GM19372 (cell line): Measurements from ENCODE around the gene AREL1.

Experiments
- ATAC-seq: cut with Tn5 transposase; IDR thresholded peaks from one replicate; pipeline ENCODE4 v1.9.1; 2021; ENCODE audit warnings: mild to moderate bottlenecking, low read depth, moderate library complexity; ENCODE audit not compliant: unreplicated experiment

AREL1 gene

GRCh38 chr14:74615735-74616134, 97.1 kb downstream of the AREL1 start:
- no peak for ATAC-seq

GRCh38 chr14:74614508-74615495, 98.1 kb downstream of the AREL1 start:
- ATAC-seq = no peak

DNA sequence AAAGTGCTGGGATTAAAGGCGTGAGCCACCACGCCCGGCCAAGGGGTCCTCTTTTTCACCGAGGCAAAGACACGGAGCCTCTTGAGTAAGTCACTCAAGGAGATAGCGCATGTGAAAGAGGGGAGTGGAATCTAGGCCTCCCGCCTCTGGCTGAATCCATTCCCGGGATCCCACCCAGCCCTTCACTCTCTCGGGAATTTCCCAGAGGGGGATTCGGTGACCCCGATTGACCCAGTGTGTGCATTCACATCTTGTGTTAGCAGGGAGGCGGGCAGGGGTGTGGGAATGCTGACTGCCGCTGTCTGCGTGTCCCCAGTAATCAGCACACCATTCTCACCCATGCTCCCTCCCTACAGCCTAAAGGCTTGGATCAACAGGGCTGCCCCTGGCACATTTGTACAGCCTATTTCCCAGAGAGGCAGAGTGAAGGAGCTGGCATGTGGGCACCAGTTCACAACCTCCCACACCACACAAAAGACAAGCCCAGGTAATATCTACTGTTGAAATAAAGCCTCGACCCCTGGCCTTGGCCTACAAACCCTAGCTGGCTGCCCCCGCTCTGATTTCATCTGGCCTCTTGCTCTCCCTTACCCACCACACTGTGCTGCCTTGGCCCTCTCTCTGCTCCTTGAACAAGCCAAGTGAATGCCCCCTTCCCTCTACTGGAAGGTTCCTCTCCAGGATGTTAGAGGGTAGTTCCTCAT, 99.5 kb downstream of the AREL1 start:
- no peak for ATAC-seq

- ATAC-seq = peak; percentile 65
These were observed 100.4 kb downstream of the AREL1 start for GRCh38 chr14:74612350-74613021.

GRCh38 chr14:74611650-74612349, 101.1 kb downstream of the AREL1 start, which contains the start of gene LTBP2:
Gene LTBP2 (minus strand): TSS chr14:74612237. CDS start chr14:74611944, 293 bp downstream.
- ATAC-seq = no peak
